NCI-H2227 (cell line): ENCODE measurements around the gene HIVEP3.
"Not testable (repeated sequence)": the region's sequence is repeated elsewhere in the genome, so short reads cannot be mapped to it uniquely, and the experiment has no call there.

Experiments used
- DNase-seq: peaks from one replicate; lab custom pipeline; 2025; ENCODE audit not compliant: unreplicated experiment; lab: John Stamatoyannopoulos, UW

HIVEP3 gene

DNA sequence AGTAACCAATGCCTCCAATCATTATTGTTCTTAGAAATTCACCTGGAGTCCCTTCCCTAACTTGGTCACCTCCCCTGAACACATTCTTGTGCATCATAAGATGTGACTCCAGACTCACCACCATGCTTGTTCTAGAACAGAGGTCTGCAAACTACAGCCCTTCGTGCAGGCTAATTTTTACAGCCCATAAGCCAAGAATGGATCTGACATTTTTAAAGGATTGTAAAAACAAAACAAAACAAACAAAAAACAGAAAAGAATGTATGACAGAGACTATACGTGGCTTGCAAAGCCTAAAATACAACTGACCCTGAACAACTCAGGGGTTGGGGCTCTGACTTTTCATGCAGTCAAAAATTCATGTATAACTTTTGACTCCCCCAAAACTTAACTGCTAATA is 6.2 kb upstream of the HIVEP3 start:
- DNase-seq, result no peak

DNA sequence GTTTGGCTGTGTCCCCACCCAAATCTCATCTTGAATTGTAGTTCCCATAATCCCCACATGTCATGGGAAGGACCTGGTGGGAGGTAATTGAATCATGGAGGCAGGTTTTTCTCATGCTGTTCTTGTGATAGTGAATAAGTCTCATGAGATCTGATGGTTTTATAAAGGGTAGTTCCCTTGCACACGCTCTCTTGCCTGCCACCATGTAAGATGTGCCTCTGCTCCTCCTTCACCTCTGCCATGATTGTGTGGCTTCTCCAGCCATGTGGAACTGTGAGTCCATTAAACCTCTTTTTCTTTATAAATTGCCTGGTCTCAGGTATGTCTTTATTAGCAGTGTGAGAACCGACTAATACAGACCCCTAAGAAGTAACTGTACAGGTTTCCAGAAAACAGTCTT is 2.5 kb upstream of the HIVEP3 start:
- not testable (repeated sequence) for DNase-seq

- DNase-seq, result no peak
These were observed 1.9 kb upstream of the HIVEP3 start for GRCh38 chr1:41920658-41921057.

- DNase-seq, result peak; percentile 91
These were observed 1.2 kb upstream of the HIVEP3 start for GRCh38 chr1:41919764-41920397.

DNA sequence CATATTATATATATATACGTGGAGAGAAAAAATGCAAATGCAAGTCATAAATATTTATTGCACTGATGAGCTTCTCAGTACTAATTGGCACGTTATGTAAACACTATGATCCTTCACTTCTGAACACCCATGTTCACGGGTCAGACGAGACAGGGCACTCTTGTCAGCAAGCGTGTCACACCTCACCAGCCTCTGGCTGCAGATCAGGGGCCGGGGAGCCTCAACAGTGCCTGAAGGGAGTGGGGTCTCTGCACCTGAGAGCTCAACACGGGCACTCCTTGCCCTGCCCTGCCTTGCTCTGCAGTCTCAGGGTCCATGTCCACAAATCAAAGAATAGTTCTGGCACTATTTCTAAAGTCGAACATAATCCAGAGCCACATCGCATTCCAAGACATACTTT is 409 bp upstream of the HIVEP3 start:
- no peak for DNase-seq

DNA sequence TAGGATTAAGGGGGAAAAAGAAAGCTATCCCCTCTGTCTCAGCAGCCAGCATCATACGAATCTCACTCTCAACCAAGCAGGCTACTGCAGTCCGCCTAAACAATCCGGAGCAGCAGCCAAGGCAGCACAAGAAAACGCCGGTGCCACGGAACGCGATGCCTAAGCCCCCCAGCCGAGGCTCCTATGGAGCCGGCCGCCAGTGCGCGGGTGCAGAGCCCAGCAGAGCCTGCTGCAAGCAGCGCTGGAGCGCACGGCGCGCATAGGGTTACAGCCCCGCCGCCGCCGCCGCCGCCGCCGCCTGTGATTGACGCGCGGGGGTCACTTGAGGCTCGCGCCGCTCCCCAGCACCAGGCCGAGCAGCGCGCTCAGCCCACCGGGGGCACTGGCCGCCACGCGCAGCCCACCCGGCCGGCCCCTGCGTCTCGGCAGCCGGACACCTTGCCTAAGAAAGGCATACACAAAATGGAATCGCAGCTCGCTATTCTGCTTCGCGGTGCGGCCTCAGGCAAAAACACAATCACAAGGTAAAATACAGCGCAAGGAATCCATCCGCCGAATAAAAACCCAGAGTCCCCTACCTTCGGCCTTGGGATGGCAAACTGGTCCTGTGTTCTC is 780 bp downstream of the HIVEP3 start:
- DNase-seq, result peak; percentile 67

DNA sequence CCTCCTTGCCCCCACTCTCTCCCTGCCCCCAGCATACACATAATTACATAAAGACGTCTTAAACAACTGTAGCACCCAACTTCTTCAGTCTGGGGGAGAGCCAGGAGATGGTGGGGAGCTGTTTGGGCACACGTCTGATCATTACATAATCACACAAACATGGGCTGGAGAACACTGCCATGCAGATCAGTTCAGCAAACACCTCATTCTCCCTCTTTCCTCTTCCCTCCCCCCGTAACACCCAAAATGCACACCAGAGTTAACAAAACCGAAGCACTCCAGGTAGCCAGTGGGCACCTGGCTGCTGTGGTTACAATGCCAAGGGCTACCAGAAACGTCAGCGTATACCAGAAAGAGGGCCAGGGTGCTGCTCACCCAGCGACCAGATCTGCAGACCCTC is 1.6 kb downstream of the HIVEP3 start:
- no peak for DNase-seq

DNA sequence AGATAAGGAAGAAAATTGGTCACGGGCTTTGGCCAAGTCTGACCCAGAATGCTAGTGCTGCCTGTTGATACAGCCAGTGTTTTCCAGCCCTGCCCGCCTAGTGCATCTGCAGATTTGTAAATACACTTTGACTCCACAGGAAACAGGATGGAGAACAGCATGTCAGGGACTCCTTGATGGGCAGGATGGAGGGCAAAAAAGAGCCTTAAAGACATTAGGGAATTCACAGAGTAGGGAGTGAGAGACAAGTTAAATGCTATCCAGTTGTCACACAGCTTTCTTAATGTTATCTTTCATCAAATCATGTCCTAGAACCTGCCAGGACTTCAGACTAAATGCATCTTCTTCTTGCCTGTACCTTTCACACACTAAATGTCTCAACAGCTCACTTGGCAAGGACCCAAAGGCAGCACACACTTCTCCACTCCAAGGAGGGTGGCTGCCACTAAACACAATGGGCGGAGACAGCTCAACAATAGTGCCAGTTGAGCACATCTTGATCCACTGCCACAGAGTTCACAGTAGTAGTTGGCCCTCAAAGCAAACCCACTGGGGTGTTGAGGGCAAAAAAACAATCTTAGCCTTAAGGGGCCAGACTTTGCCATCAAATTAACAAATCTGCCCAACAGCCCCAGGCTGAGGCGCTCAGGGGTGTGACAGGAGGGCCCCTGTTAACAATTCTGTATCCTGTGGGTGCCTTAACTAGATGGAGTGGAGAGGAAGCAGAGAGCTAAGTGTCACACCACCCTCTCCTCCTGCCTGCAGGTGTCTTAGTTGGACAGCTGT is 2.7 kb downstream of the HIVEP3 start:
- peak; percentile 57 for DNase-seq

- no peak for DNase-seq
These were observed 4.2 kb downstream of the HIVEP3 start for GRCh38 chr1:41914516-41914915.

DNA sequence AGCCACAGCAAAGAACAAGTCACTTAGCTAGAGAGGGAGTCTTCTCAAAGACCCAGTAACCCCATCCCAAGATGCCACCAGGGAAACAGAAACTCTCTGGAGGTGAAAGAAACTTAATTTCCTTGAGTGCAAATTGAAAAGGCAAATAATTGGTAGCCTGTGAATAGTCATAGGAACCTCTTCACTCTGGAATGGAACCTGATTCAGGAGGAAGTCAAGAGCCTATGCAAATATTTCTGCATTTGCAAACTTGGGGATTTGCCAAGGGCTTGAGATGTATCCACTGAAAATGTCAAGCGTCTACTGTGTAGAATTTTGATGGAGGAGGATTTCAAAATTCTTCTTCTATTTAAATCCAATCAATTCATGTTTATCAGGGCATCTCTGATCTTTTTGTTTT is 5.7 kb downstream of the HIVEP3 start:
- DNase-seq, result no peak

- DNase-seq, result no peak
These were observed 10.3 kb downstream of the HIVEP3 start for GRCh38 chr1:41908288-41908895.

- DNase-seq, result no peak
These were observed 11.3 kb downstream of the HIVEP3 start for GRCh38 chr1:41907446-41907845.

DNA sequence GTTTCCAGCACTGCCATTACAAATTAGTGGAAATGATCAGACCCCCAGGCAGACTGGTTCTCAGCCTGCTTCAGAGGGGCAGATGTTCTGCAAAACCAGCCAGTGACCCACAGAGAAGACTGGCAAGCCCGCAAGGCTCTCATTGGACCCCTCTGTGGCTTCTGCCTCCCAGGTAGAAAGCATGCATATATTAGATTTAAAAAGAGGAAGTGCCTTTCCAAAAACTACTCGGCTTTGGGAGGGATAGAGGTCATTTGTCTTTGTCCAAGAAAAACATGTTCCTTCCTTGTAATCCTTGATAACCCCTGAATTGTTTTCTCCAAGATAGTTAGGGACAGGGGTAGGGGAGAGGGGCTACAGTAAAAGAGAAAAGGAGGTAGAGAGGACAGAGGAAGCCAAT is 11.8 kb downstream of the HIVEP3 start:
- DNase-seq, result no peak

- no peak for DNase-seq
These were observed 13.5 kb downstream of the HIVEP3 start for GRCh38 chr1:41905093-41905675.

- no peak for DNase-seq
These were observed 16.1 kb downstream of the HIVEP3 start for GRCh38 chr1:41902664-41903063.

DNA sequence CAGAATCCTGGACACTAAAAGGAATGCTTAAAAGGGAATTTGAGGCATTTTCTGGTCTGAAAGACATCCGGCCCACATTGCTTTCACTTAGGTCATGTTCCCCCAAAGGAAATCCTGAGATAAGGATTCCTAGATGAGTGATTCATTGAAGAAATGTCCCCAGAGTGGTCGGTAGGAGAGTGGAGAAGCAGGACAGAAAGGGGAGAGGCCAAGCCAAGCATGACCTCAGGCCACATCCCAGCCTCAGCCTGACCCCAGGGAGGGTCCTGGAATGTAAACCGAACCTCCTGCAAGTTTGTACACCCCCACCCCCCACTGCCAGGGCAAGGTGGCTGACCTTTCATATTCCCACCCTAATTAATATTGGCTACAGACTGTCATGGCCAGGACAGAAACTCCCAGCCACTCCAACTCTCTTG is 16.6 kb downstream of the HIVEP3 start:
- DNase-seq, result no peak

GRCh38 chr1:41901551-41901950 is 17.2 kb downstream of the HIVEP3 start:
- DNase-seq, result no peak

DNA sequence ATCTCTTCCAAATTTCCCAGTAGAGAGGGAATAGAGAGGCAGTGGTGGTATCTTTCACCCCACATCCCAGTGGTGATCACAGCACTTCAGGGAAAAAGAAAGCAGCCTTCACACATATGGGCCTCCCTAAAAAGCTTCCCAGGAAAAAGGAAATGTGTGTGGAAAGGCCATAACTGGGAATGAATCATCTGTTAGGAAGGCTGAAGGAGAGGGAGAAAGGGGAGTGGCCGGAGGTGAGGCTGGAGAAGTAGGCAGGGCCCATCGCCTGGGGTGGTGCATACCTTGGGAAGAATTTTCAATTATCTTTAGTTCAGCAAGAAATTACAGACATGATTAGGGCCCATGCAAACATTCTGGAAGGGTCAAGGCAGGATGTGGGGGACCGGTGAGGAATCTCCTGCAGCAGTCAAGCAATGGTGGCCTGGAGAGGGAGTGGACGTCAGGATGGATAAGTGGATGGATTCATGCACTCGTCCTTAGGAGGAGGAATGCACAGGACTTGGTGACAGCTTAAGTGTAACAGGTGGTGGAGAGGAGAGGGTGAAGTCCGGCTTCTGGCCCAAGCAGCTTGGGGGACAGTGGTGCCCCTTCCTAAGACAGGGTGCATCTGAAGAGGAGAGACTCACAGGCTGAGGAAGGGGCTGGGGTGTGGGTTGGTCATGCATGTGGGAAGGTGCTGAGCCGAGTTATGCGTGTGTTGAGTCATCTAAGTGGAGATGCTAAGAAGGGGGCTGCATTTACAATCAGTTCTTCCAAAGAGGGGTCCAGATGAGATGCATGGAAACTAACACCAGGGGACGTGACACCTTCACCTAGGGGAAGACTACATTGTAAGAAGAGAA is 17.9 kb downstream of the HIVEP3 start:
- no peak for DNase-seq

GRCh38 chr1:41898191-41898713 is 20.5 kb downstream of the HIVEP3 start:
- DNase-seq, result no peak

DNA sequence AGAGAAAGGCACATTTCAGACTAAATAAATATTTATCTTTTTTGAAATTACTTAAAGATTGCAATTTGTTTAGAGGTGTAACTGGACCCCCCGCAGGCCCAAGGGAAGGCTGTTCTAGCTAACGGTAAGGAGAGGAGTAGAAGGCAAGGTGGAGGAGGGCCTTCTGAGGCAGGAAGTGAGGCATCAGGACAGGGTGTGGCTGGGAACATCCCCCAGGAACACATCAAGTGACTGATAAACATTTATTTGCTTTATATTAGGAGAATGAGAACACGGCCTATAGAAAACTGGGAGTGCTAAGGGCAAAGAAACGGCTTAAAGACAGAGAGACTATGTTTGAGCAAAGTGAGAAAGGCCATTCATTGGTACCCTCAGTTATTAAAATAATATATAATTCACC is 23.2 kb downstream of the HIVEP3 start:
- DNase-seq, result no peak
